K562 (cell line): Measurements from ENCODE around the gene ATP6V1F. TPM values are rescaled to one million over a fixed set of nuclear protein-coding genes. Genes with fewer than 3 reads are reported as not detected.

Source experiments
- ATF2 ChIP-seq: sonication (generic); formaldehyde crosslinking; IDR thresholded peaks from 2 replicates; pipeline ENCODE4 v1.8.1; 2022; ENCODE audit warnings: missing genetic modification reagents
- CREB3L1 ChIP-seq: fragments of 450-650 bp; IDR thresholded peaks from 2 replicates; pipeline ENCODE4 v1.6.1; 2014; ENCODE audit warnings: low read depth, mild to moderate bottlenecking, moderate library complexity, borderline replicate concordance
- DACH1 ChIP-seq: fragments of 450-650 bp; IDR thresholded peaks from 2 replicates; pipeline ENCODE4 v1.6.1; 2018; ENCODE audit not compliant: partially characterized antibody
- HMGXB4 ChIP-seq: sonication (generic); formaldehyde crosslinking; IDR thresholded peaks from 2 replicates; pipeline ENCODE4 v1.8.1; 2023; ENCODE audit warnings: mild to moderate bottlenecking, missing genetic modification reagents
- NCOA4 ChIP-seq: fragments of 450-650 bp; IDR thresholded peaks from 2 replicates; pipeline ENCODE4 v1.6.1; 2018; ENCODE audit warnings: mild to moderate bottlenecking; ENCODE audit not compliant: partially characterized antibody
- NELFE ChIP-seq: IDR thresholded peaks from 2 replicates; pipeline ENCODE4 v1.6.1; 2011; ENCODE audit warnings: mild to moderate bottlenecking; ENCODE audit not compliant: insufficient read depth, insufficient read length
- NR4A1 ChIP-seq, 2 experiments: fragments of 250-450 bp in 1 of 2; fragments of 450-650 bp in 1 of 2; sonication (Bioruptor Pico) in 1 of 2; IDR thresholded peaks; 2 replicates each; pipeline versions ENCODE4 v1.4.0 to v1.6.1; 2016 to 2020; ENCODE audit warnings: mild to moderate bottlenecking in 2 of 2, missing compliant biosample characterization in 1 of 2, missing genetic modification characterization in 1 of 2, moderate library complexity in 1 of 2
- PRPF4 ChIP-seq: fragments of 200-400 bp; formaldehyde crosslinking; IDR thresholded peaks from one replicate; pipeline ENCODE4 v1.6.1; 2017; ENCODE audit warnings: low read length, low read depth, mild to moderate bottlenecking; ENCODE audit not compliant: insufficient read depth, poor library complexity, severe bottlenecking
- PURB ChIP-seq: sonication (generic); formaldehyde crosslinking; IDR thresholded peaks from 2 replicates; pipeline ENCODE4 v1.9.0; 2021; ENCODE audit warnings: low read depth, mild to moderate bottlenecking, missing genetic modification reagents
- SREBF1 ChIP-seq: fragments of 150-350 bp; IDR thresholded peaks from 2 replicates; pipeline ENCODE4 v1.6.1; 2014; ENCODE audit warnings: antibody characterized with exemption, low read depth, low read length, borderline replicate concordance
- THRB ChIP-seq: fragments of 450-650 bp; formaldehyde crosslinking; conservative IDR thresholded peaks from 2 replicates; pipeline ENCODE4 v1.4.0; 2022; ENCODE audit warnings: mild to moderate bottlenecking, missing genetic modification characterization
- TRIM24 ChIP-seq, 2 experiments: fragments of 450-650 bp; IDR thresholded peaks; 2 replicates each; pipeline ENCODE4 v1.6.1; 2016
- ZBTB26 ChIP-seq: fragments of 450-650 bp; formaldehyde crosslinking; IDR thresholded peaks from 2 replicates; pipeline ENCODE4 v1.4.0; 2022; ENCODE audit warnings: missing genetic modification characterization
- ZFP1 ChIP-seq: fragments of 450-650 bp; formaldehyde crosslinking; IDR thresholded peaks from 2 replicates; pipeline ENCODE4 v1.4.0; 2020; ENCODE audit warnings: mild to moderate bottlenecking, mixed read lengths
- ZNF324 ChIP-seq: fragments of 250-450 bp; sonication (Bioruptor Pico); IDR thresholded peaks from 2 replicates; pipeline ENCODE4 v1.4.0; 2020; ENCODE audit warnings: mild to moderate bottlenecking
- ZNF740 ChIP-seq, 3 experiments: fragments of 200-800 bp in 1 of 3; sonication (Bioruptor generic) in 1 of 3; sonication (generic) in 1 of 3; formaldehyde crosslinking in 1 of 3; IDR thresholded peaks; 2 replicates each; pipeline versions ENCODE4 v1.6.1 to v1.8.0; 2016 to 2022; ENCODE audit warnings: mild to moderate bottlenecking in 2 of 3, missing compliant biosample characterization in 2 of 3, missing genetic modification characterization in 2 of 3, missing genetic modification reagents in 1 of 3
- ZNF764 ChIP-seq: fragments of 250-450 bp; sonication (Bioruptor Pico); IDR thresholded peaks from 2 replicates; pipeline ENCODE4 v1.4.0; 2020; ENCODE audit warnings: low read depth, mild to moderate bottlenecking, moderate library complexity
- ZNF785 ChIP-seq: fragments of 250-450 bp; sonication (Bioruptor Pico); IDR thresholded peaks from 2 replicates; pipeline ENCODE4 v1.4.0; 2020; ENCODE audit warnings: mild to moderate bottlenecking
- polyA plus RNA-seq, 8 experiments: library from polyadenylated mRNA; depleted of rRNA in 4 of 8; stranded (reverse) in 5 of 8; unstranded in 3 of 8; fragments of >200 nt; fragmentation: Nextera tagmentation in 2 of 8; fragmentation: Illumina TruSeq in 1 of 8; extraction: Ambion mirVana in 2 of 8; extraction: Trizol in 1 of 8; gene quantifications; 2 replicates each; pipeline versions ENCODE4 v1.2.1 to v1.2.3, GENCODE V29; 2011 to 2014; ENCODE audit warnings: inconsistent platforms in 1 of 8, missing spikeins in 1 of 8
- total RNA-seq, 7 experiments: library from RNA; depleted of rRNA in 6 of 7; stranded (reverse); fragments of >200 nt in 6 of 7; fragmentation: Illumina TruSeq in 2 of 7; extraction: Trizol in 2 of 7; gene quantifications; 2 replicates each; pipeline versions ENCODE4 v1.2.1 to v1.2.3, GENCODE V29; 2011 to 2021; ENCODE audit warnings: low replicate concordance in 1 of 7

Gene ATP6V1F
- total and polyA plus RNA-seq, 9 of the 15 experiments (the other 6 are each of a cell fraction or from before 2014, with no cell fraction given) = 206 to 1,123 (median 542) TPM

GRCh38 chr7:128902761-128903585 lies 40.3 kb downstream of the ATP6V1F start (continued):
- TF ChIP-seq HMGXB4 (no peak), PURB (no peak), CREB3L1 (no peak), SREBF1 (no peak), DACH1 (no peak), ZNF324 (CRISPR knock-in tag) (no peak), TRIM24 (IDR thresholded peaks at IDR 0.05) (no peak; a peak in 1 of 4 replicates), ZFP1 (no peak), NCOA4 (no peak), ZBTB26 (CRISPR knock-in tag) (no peak), ZNF785 (no peak), THRB (CRISPR knock-in tag) (peak; percentile 68; the same call in 1 of the 2 replicates), NELFE (no peak), ZNF740 (CRISPR knock-in tag; IDR thresholded peaks at IDR 0.05) (no peak), ZNF740 (tag; IDR thresholded peaks at IDR 0.05) (no peak), ATF2 (CRISPR knock-in tag) (no peak), NR4A1 (CRISPR knock-in tag; IDR thresholded peaks at IDR 0.05) (no peak), NR4A1 (tag; IDR thresholded peaks at IDR 0.05) (no peak), PRPF4 (no peak), ZNF764 (CRISPR knock-in tag) (no peak)
